ENCODE measurements around the gene PCGF3. TPM values are rescaled to one million over a fixed set of nuclear protein-coding genes. Genes with fewer than 3 reads are reported as not detected.
"Not testable (repeated sequence)": the region's sequence is repeated elsewhere in the genome, so short reads cannot be mapped to it uniquely, and the experiment has no call there.

PCGF3 gene
- polyA plus RNA-seq, 2 donors = 27.0 to 63.7 TPM

DNA sequence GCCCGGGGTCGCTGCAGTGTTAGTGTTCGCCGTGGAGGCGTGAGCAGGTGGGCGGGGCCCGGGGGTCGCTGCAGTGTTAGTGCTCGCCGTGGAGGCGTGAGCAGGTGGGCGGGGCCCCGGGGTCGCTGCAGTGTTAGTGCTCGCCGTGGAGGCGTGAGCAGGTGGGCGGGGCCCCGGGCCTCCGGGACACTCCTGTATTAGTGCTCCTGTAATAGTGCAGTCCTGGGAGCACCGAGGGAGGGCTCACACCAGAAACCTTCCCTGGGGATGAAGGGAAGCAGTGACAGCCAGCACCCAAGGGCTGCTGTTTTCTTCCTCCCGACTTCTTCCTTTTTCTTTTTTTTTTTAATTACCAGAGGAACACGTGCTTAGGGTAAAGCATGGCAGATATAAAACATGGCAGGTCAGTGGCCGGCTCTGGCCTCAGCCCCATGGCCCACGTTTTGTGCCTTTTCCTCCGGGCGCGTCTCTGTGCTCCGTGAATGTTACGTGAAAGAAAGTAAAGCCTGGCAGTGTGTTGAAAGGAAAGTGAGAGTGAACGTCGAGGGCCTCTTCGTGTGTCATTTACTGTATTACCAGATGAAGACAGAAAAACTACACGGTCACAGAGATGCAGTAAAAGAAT lies 42.0 kb downstream of the PCGF3 start:
- WGBS, 2 donors = 93 to 95% methylated on average over 20 to 23 of the region's 34 CpGs
- H3K9me3 ChIP-seq (ENCODE audit: control insufficient read depth in 2 of 2, insufficient read depth in 1 of 2, low read depth in 1 of 2, low read length in 1 of 2) = no peaks in the 10 kb centered on the region
- H3K4me3 ChIP-seq (ENCODE audit: low read depth in 1 of 2, low read length in 2 of 2) = no peak overlapping the region
- no peak overlapping the region for H3K27ac ChIP-seq (ENCODE audit: low read depth in 2 of 2, low read length in 1 of 2)
- no peaks in the 10 kb centered on the region for H3K27me3 ChIP-seq (ENCODE audit: control insufficient read depth in 1 of 2, insufficient read depth in 2 of 2, low read length in 2 of 2)
- peaks cover 4 to 12% of the 10 kb centered on the region in 2 donors for H3K36me3 ChIP-seq (ENCODE audit: control insufficient read depth in 2 of 2, insufficient read depth in 2 of 2, low read length in 1 of 2)
- peaks cover 0 to 3% of the 10 kb centered on the region in 2 donors for H3K4me1 ChIP-seq (ENCODE audit: control insufficient read depth in 2 of 2, insufficient read depth in 2 of 2, low read length in 1 of 2)

DNA sequence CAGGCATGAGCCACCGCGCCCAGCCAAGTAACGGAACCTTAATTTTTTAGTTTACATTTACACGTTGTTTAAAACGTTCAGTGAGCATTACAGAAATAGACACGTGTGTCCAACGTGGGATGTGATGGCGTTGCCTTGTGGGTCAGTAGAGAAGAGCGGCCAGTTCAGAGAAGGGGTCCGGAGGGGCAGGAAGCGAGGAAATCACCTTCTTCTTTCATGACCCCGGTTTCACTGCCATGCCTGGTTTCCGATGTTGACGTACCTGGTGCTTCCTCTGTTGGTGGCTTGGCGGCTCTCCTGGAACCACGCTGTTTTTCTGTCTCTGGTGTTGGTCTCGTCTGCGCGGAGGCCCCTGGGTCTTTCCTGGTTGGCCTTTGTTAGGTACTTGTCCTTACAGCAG lies 42.8 kb downstream of the PCGF3 start:
- peaks cover 4 to 16% of the 10 kb centered on the region in 2 donors for H3K36me3 ChIP-seq (ENCODE audit: control insufficient read depth in 2 of 2, insufficient read depth in 2 of 2, low read length in 1 of 2)

DNA sequence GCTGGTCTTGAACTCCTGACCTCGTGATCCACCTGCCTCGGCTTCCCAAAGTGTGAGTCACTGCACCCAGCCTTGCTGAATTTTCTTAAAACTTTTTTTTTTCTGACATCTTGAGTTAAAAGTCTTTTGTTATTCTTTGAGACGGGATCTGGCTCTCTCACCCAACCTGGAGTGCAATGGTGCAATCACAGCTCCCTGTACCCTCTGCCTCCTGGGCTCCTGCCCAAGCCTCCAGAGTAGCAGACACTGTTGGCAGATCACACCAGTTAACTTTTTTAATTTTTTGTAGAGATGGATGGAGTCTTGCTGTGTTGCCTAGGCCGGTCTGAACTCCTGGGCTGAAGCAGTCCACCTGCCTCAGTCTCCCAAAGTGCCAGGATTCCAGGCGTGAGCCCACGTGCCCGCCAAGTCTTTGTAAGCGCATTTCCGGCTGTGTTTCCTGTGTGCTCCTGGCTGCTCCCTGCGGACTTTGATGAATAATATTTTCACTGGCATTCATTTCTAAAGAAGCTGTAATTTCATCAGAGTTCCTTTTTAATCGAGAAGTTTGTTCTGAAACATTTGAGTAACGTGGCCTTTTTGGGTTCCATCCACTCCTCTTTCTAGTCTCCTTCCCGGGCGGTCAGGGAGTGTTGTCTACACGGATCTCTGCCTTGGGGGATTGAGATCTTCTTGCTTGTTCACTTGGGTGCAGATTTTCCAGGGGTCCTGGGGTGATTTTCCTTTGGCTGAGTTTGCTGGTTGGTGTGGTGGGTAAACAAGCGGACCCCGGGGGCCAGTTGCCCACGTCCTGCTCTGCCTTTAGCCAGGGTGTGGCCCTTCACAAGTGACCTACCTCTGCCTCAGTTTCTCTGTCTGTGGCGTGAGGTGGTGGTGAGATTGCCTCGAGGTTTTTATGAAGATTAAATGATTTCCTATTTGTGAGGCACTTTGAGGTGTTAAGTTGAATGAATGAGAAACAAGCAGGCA lies 44.4 kb downstream of the PCGF3 start:
- no peaks in the 10 kb centered on the region for H3K9me3 ChIP-seq (ENCODE audit: control insufficient read depth in 2 of 2, insufficient read depth in 1 of 2, low read depth in 1 of 2, low read length in 1 of 2)
- H3K4me3 ChIP-seq (ENCODE audit: low read depth in 1 of 2, low read length in 2 of 2) = no peak overlapping the region
- peaks cover 0 to 3% of the 10 kb centered on the region in 2 donors for H3K4me1 ChIP-seq (ENCODE audit: control insufficient read depth in 2 of 2, insufficient read depth in 2 of 2, low read length in 1 of 2)
- WGBS, 2 donors = 87 to 89% methylated on average over 20 of the region's 20 CpGs
- peaks cover 8 to 25% of the 10 kb centered on the region in 2 donors for H3K36me3 ChIP-seq (ENCODE audit: control insufficient read depth in 2 of 2, insufficient read depth in 2 of 2, low read length in 1 of 2)
- no peak overlapping the region for H3K27ac ChIP-seq (ENCODE audit: low read depth in 2 of 2, low read length in 1 of 2)
- H3K27me3 ChIP-seq (ENCODE audit: control insufficient read depth in 1 of 2, insufficient read depth in 2 of 2, low read length in 2 of 2) = no peaks in the 10 kb centered on the region

More for the DNA sequence above, 42.8 kb downstream of the PCGF3 start:
- H3K27ac ChIP-seq (ENCODE audit: low read depth in 2 of 2, low read length in 1 of 2) = no peak overlapping the region
- H3K4me1 ChIP-seq (ENCODE audit: control insufficient read depth in 2 of 2, insufficient read depth in 2 of 2, low read length in 1 of 2) = peaks cover 0 to 3% of the 10 kb centered on the region in 2 donors
- H3K9me3 ChIP-seq (ENCODE audit: control insufficient read depth in 2 of 2, insufficient read depth in 1 of 2, low read depth in 1 of 2, low read length in 1 of 2) = no peaks in the 10 kb centered on the region
- 92 to 93% methylated on average over 19 of the region's 19 CpGs for WGBS, 2 donors
- H3K4me3 ChIP-seq (ENCODE audit: low read depth in 1 of 2, low read length in 2 of 2) = no peak overlapping the region
- no peaks in the 10 kb centered on the region for H3K27me3 ChIP-seq (ENCODE audit: control insufficient read depth in 1 of 2, insufficient read depth in 2 of 2, low read length in 2 of 2)

DNA sequence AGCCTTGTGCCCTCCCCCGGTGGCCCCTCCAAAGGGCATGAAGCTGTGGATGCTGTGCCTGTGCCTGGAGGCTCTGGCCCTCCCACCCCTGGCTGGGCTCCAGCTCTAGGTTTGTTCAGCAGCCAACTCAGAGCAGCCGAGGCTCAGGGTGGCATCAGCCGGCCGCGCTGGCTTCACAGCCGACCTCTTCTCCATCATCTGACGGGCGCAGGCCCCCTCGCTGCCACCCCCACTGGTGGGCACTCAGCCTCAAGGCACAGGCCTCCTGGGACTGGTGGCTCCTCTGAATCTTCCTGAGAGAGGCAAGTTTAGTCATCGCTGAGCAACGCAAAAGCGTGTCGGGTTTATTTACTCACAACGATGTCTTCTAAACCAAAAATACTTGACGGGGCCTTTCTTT lies 46.0 kb downstream of the PCGF3 start:
- Histone ChIP-seq H3K27me3 (ENCODE audit: control insufficient read depth in 1 of 2, insufficient read depth in 2 of 2, low read length in 2 of 2) (no peaks in the 10 kb centered on the region), H3K27ac (ENCODE audit: low read depth in 2 of 2, low read length in 1 of 2) (no peak overlapping the region), H3K4me1 (ENCODE audit: control insufficient read depth in 2 of 2, insufficient read depth in 2 of 2, low read length in 1 of 2) (peaks cover 0 to 3% of the 10 kb centered on the region in 2 donors), H3K36me3 (ENCODE audit: control insufficient read depth in 2 of 2, insufficient read depth in 2 of 2, low read length in 1 of 2) (peaks cover 9 to 28% of the 10 kb centered on the region in 2 donors), H3K4me3 (ENCODE audit: low read depth in 1 of 2, low read length in 2 of 2) (no peak overlapping the region), H3K9me3 (ENCODE audit: control insufficient read depth in 2 of 2, insufficient read depth in 1 of 2, low read depth in 1 of 2, low read length in 1 of 2) (no peaks in the 10 kb centered on the region)
- 76 to 90% methylated on average over 15 of the region's 15 CpGs for WGBS, 2 donors

DNA sequence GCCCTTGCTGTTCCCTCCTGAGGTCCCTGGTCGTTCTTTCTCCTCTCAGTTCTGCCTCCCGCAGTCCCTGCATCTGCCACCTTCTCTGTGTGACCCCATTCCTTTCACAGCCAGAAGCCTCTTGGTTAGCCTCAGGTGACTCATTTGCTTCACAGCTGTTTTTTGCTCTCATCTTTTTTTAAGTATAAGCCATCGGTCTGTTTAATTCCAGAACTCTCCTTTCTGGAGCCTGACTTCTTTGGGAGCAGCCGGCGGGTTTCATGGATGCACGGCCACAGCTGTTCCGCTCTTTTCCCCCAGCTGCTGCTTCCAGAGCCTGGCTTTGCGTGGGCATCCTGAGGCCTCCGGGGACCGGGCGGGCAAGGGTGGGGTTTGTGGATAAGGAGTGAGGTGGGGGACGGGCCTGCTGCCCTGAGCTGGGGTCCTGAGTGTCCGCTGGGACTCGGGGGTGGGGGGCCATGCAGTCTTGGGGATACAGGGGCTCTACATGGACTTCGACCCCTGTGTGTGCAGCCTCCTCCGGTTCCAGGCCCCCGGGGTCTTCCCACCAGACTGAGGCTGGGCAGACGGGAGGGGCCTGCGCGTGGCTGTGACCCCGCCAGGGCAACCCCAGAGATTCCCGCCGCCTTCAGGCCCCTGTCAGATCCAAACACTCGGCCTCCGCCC lies 46.7 kb downstream of the PCGF3 start:
- Histone ChIP-seq H3K4me1 (ENCODE audit: control insufficient read depth in 2 of 2, insufficient read depth in 2 of 2, low read length in 1 of 2) (peaks cover 0 to 3% of the 10 kb centered on the region in 2 donors), H3K9me3 (ENCODE audit: control insufficient read depth in 2 of 2, insufficient read depth in 1 of 2, low read depth in 1 of 2, low read length in 1 of 2) (no peaks in the 10 kb centered on the region), H3K36me3 (ENCODE audit: control insufficient read depth in 2 of 2, insufficient read depth in 2 of 2, low read length in 1 of 2) (peaks cover 12 to 31% of the 10 kb centered on the region in 2 donors), H3K4me3 (ENCODE audit: low read depth in 1 of 2, low read length in 2 of 2) (no peak overlapping the region), H3K27ac (ENCODE audit: low read depth in 2 of 2, low read length in 1 of 2) (no peak overlapping the region), H3K27me3 (ENCODE audit: control insufficient read depth in 1 of 2, insufficient read depth in 2 of 2, low read length in 2 of 2) (no peaks in the 10 kb centered on the region)
- 93 to 96% methylated on average over 25 of the region's 25 CpGs for WGBS, 2 donors

DNA sequence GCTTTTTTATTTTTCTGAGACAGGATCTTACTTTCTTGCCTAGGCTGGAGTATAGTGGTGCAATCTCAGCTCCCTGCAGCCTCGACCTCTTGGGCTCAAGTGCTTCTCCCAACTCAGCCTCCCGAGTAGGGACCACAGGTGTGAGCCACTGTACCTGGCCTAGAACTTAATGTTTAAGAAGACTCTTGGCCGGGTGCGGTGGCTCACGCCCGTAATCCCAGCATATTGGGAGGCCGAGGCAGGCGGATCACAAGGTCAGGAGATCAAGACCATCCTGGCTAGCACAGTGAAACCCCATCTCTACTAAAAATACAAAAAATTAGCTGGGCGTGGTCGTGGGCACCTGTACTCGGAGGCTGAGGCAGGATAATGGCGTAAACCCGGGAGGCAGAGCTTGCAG lies 47.6 kb downstream of the PCGF3 start:
- WGBS, 2 donors = 97 to 98% methylated on average over 13 of the region's 13 CpGs
- H3K4me1 ChIP-seq (ENCODE audit: control insufficient read depth in 2 of 2, insufficient read depth in 2 of 2, low read length in 1 of 2); H3K27me3 ChIP-seq (ENCODE audit: control insufficient read depth in 1 of 2, insufficient read depth in 2 of 2, low read length in 2 of 2); H3K27ac ChIP-seq (ENCODE audit: low read depth in 2 of 2, low read length in 1 of 2); H3K4me3 ChIP-seq (ENCODE audit: low read depth in 1 of 2, low read length in 2 of 2); H3K9me3 ChIP-seq (ENCODE audit: control insufficient read depth in 2 of 2, insufficient read depth in 1 of 2, low read depth in 1 of 2, low read length in 1 of 2): not testable (repeated sequence)
- H3K36me3 ChIP-seq (ENCODE audit: control insufficient read depth in 2 of 2, insufficient read depth in 2 of 2, low read length in 1 of 2) = peaks cover 12 to 31% of the 10 kb centered on the region in 2 donors

DNA sequence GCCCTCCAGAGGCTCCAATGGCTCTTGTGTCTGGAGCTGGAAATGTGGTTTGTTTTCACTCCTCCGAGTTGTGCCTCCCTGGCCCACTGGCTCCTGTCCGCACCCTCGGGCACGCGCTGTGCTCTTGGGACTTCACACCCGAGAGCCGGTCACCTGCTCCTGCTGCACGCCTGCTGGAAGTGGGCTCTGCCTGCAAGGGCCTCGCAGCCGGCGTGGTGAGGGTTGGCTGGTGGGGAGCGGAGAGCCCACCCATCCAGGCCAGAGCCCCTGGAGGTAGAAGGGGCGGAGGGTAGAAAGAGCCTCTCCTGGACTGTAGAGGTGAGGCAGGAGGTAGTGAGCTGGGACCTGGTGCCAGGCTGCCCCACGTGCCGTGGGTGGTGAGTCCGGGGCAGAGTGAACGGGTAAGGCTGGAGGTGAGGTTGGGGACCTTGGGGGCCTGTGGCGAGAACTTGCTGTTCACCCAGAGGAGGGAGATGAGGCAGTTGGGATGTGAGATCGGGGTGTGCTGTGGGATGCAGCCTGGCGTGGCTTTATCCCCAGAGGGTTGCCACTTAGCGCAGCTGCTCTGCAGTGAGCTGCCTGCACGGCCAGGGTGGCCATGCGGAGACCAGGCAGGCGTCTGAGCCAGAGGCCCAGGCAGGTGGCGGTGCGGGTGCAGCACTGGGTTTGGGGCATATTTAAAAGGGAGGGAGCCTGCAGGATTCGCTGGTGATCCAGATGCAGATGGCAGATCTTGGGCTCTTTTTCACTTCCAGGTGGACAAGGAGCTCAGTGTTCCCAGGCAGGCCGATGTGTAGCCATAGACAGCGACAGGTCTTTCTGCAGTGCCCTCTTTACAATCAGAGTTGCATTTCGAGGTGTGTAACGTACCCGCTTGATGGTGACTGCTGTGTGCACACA lies 48.8 kb downstream of the PCGF3 start:
- Histone ChIP-seq H3K4me3 (ENCODE audit: low read depth in 1 of 2, low read length in 2 of 2) (no peak overlapping the region), H3K4me1 (ENCODE audit: control insufficient read depth in 2 of 2, insufficient read depth in 2 of 2, low read length in 1 of 2) (peaks cover 0 to 3% of the 10 kb centered on the region in 2 donors), H3K9me3 (ENCODE audit: control insufficient read depth in 2 of 2, insufficient read depth in 1 of 2, low read depth in 1 of 2, low read length in 1 of 2) (no peaks in the 10 kb centered on the region), H3K27me3 (ENCODE audit: control insufficient read depth in 1 of 2, insufficient read depth in 2 of 2, low read length in 2 of 2) (no peaks in the 10 kb centered on the region), H3K36me3 (ENCODE audit: control insufficient read depth in 2 of 2, insufficient read depth in 2 of 2, low read length in 1 of 2) (peaks cover 8 to 28% of the 10 kb centered on the region in 2 donors), H3K27ac (ENCODE audit: low read depth in 2 of 2, low read length in 1 of 2) (no peak overlapping the region)
- WGBS, 2 donors = 94 to 95% methylated on average over 31 to 32 of the region's 32 CpGs

DNA sequence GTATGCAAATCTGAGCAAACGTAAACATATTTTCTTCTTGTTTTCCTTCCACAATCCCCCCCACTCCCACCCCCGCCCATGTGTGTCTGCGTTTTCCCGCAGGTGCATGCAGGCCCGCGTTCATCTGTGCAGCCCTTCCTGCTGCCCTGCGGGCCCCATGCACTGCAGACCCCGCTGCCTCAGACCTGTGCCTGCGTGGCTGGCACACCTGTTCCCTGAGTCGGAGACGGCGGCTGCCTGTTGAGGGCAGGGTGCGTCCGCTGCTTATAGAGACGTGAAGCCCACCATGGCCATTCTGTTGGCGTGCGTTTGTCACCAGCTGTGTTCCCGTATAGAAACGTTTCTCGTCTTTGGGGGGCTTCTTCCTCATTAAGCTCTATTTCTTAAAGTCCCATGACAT lies 51.5 kb downstream of the PCGF3 start:
- H3K9me3 ChIP-seq (ENCODE audit: control insufficient read depth in 2 of 2, insufficient read depth in 1 of 2, low read depth in 1 of 2, low read length in 1 of 2) = no peaks in the 10 kb centered on the region
- no peak overlapping the region for H3K4me3 ChIP-seq (ENCODE audit: low read depth in 1 of 2, low read length in 2 of 2)
- H3K27ac ChIP-seq (ENCODE audit: low read depth in 2 of 2, low read length in 1 of 2) = no peak overlapping the region
- 93 to 94% methylated on average over 20 of the region's 20 CpGs for WGBS, 2 donors
- H3K4me1 ChIP-seq (ENCODE audit: control insufficient read depth in 2 of 2, insufficient read depth in 2 of 2, low read length in 1 of 2) = no peaks in the 10 kb centered on the region
- H3K27me3 ChIP-seq (ENCODE audit: control insufficient read depth in 1 of 2, insufficient read depth in 2 of 2, low read length in 2 of 2) = no peaks in the 10 kb centered on the region
- H3K36me3 ChIP-seq (ENCODE audit: control insufficient read depth in 2 of 2, insufficient read depth in 2 of 2, low read length in 1 of 2) = peaks cover 12 to 29% of the 10 kb centered on the region in 2 donors

DNA sequence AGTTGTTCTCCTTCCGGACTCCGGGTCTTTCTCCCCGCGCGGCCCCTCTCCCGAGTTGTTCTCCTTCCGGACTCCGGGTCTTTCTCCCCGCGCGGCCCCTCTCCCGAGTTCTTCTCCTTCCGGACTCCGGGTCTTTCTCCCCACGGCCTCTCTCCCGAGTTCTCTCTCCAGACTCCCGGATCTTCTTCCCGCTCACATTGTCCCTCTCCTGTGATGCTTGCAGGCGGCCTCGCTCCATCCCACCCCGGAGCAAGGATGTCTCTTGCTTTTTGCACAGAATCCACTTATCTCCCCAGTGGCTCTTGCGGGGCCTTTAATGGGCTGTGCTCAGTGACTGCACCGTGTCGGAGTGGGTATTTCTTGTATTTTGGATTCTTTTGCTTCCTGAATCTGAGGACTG lies 54.2 kb downstream of the PCGF3 start:
- H3K4me1 ChIP-seq (ENCODE audit: control insufficient read depth in 2 of 2, insufficient read depth in 2 of 2, low read length in 1 of 2); H3K27me3 ChIP-seq (ENCODE audit: control insufficient read depth in 1 of 2, insufficient read depth in 2 of 2, low read length in 2 of 2); H3K9me3 ChIP-seq (ENCODE audit: control insufficient read depth in 2 of 2, insufficient read depth in 1 of 2, low read depth in 1 of 2, low read length in 1 of 2); H3K27ac ChIP-seq (ENCODE audit: low read depth in 2 of 2, low read length in 1 of 2); H3K4me3 ChIP-seq (ENCODE audit: low read depth in 1 of 2, low read length in 2 of 2): not testable (repeated sequence)
- 83 to 90% methylated on average over 16 to 18 of the region's 24 CpGs for WGBS, 2 donors
- peaks cover 10 to 32% of the 10 kb centered on the region in 2 donors for H3K36me3 ChIP-seq (ENCODE audit: control insufficient read depth in 2 of 2, insufficient read depth in 2 of 2, low read length in 1 of 2)
